GM12892 (cell line): Measurements from ENCODE around the gene ABI3.

Experiments
- POLR2A ChIP-seq: IDR thresholded peaks from 2 replicates; pipeline ENCODE4 v1.6.1; 2011; ENCODE audit warnings: low read depth, low read length, control low read depth
- POLR2AphosphoS5 ChIP-seq: IDR thresholded peaks from 2 replicates; pipeline ENCODE4 v1.6.1; 2011; ENCODE audit warnings: low read depth, low read length, control low read depth

DNA sequence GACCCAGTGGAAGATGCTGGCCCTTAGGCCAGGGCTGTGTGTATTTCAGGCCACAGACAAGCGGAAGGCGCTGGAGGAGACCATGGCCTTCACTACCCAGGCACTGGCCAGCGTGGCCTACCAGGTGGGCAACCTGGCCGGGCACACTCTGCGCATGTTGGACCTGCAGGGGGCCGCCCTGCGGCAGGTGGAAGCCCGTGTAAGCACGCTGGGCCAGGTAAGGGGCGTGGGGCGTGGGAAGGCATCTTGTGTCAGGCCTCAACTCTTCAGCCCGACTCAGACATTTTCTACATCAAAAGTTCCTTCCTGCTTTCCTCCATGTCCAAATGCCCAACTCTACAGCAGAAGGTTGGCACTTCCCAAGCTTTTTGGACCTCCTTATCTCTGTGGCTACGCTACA is 6.0 kb downstream of the ABI3 start:
- TF ChIP-seq POLR2A (no peak), POLR2AphosphoS5 (no peak)
